SK-MEL-5 (cell line): ENCODE results near the gene ACER3. TPM values are rescaled to one million over a fixed set of nuclear protein-coding genes. Genes with fewer than 3 reads are reported as not detected.
"Not testable (repeated sequence)": the region's sequence is repeated elsewhere in the genome, so short reads cannot be mapped to it uniquely, and the experiment has no call there.

ENCODE experiments used
- DNase-seq: peaks from one replicate; pipeline ENCODE4 v3.0.0-alpha.2; 2016; ENCODE audit warnings: low read depth, low spot score
- in situ Hi-C: cut with HindIII; loops from 2 replicates; pipeline ENCODE4 v1.10.0; 2016; ENCODE audit warnings: low sequenced_read_pairs, high pct_unique_total_duplicates, low pct_unique_long_range_greater_than_20kb
- total RNA-seq: library from RNA; depleted of rRNA; stranded (reverse); fragments of >200 nt; shearing (Covaris generic); gene quantifications from 2 replicates; pipeline ENCODE4 v1.2.3, GENCODE V29; 2014

ACER3 gene
- total RNA-seq, 1 experiment from 2014 or later, result 11.0 TPM

GRCh38 chr11:76955459-76956114 lies 94.9 kb downstream of the ACER3 start:
- no peak for DNase-seq
- in situ Hi-C loops, result no loop called here

- in situ Hi-C loops, result no loop called here
- DNase-seq, result no peak
These were observed 102.1 kb downstream of the ACER3 start for GRCh38 chr11:76962583-76963416.

GRCh38 chr11:76963417-76964168 lies 102.9 kb downstream of the ACER3 start:
- in situ Hi-C loops, DNase-seq: not testable (repeated sequence)

DNA sequence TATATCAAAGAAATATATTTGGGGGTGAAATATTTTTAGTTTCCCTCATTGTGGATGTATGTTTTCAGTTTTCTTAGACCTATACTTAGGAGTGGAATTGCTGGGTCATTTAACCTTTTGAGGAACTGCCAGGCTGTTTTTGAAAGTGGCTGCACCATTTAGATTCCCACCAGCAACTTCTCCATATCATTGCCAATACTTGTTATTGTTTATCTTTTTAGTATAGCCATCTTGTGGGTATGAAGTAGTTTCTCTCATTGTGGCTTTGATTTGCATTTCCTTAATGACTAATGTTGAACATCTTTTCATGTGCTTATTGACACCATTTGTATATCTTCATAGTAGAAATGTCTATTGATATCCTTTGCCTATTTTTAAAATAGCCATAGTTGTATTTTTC lies 111.3 kb downstream of the ACER3 start:
- no peak for DNase-seq
- in situ Hi-C loops, result no loop called here

DNA sequence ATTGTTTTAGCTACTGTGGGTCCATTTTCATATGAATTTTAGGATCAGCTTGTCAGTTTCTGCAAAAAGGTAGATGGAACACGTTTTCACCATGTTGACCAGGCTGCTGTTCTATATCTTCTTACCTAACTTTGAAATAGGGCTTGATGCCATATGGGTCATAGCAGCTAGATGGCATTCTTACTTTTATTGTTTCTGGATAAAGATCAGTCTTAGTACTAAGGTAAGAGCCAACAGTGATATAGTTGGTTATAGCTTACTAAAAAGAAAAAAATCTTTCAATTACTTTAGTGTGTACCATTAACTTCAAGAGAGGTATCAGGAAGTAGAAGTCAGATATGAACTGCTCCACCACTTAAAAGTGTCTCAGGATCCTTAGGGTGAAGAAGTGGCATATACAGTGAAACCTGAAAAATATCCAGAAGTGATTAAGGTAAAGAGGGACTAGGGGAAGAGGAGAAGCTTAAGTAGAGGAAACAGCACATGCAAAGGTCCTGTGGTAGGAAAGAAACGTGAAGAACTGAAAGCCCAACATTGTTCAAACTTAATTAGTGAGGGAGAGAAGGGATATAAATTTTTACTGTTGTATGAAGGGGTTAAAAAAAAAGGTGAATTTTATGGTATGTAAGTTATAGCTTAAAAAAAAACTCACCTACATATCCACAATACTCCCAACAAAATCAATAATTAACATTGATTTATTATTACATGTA lies 113.6 kb downstream of the ACER3 start:
- no peak for DNase-seq
- in situ Hi-C loops, result no loop called here

DNA sequence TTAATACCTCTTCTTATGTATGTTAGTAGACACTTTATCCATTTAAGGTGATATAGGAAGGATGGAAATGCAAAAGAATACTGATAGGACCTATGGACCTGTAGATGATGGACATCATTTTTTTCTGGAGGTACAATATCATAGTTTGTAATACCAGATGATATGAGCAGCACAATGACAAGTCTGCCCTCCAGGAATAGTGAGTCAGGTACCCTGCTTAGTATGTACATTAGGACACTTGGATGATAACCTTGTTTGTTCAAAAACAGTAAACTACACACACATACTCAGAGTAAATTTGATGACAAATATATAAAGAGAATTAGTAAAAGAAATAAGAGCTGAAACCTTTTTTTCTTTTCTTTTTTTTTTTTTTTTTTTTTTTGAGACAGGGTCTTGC lies 114.8 kb downstream of the ACER3 start:
- in situ Hi-C loops, result no loop called here

DNA sequence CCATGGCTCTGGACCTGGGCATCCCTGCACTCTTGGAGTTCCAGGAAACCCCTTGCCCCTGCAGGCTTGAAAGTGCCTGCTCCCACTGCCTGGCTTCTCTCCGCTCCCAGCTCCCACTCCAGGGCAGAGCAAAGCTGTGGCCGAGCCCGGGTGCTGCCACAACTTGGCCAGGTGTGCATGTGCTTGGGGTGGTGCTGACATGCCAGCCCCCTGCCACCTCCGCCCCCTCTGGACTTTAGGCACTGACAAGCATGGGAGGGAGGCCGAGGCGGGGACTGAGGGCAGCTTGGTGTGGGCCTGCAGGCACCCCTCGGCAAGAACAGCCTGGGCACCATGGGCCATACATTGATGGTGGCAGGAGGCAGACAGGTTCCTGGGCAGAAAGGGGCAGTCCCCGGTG lies 117.1 kb downstream of the ACER3 start:
- in situ Hi-C loops, result no loop called here

More for the DNA sequence above, 114.8 kb downstream of the ACER3 start:
- DNase-seq, result no peak

GRCh38 chr11:76978239-76978638 lies 117.5 kb downstream of the ACER3 start:
- in situ Hi-C loops, result no loop called here
- no peak for DNase-seq

More for the DNA sequence above, 117.1 kb downstream of the ACER3 start:
- DNase-seq, result no peak

GRCh38 chr11:76978818-76979217 lies 118.1 kb downstream of the ACER3 start:
- in situ Hi-C loops, result no loop called here

DNA sequence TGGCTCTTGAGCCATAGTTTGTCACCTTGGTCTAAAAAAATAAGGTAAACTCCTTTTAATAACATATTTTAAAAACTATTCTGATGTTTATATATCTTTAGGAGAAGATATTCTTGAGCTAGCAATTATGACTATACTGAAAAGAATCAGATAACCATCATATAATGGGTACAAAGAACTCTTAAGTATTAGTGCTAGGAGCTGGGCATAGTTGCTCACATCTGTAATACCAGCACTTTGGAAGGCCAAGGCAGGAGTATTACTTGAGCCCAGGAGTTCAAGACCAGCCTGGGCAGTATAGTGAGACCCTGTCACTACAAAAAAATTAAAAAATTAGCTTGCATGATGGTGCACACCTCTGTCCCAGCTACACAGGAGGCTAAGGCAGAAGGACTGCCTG lies 119.5 kb downstream of the ACER3 start:
- in situ Hi-C loops, result no loop called here
- DNase-seq, result no peak

More at GRCh38 chr11:76978818-76979217, 118.1 kb downstream of the ACER3 start:
- no peak for DNase-seq

DNA sequence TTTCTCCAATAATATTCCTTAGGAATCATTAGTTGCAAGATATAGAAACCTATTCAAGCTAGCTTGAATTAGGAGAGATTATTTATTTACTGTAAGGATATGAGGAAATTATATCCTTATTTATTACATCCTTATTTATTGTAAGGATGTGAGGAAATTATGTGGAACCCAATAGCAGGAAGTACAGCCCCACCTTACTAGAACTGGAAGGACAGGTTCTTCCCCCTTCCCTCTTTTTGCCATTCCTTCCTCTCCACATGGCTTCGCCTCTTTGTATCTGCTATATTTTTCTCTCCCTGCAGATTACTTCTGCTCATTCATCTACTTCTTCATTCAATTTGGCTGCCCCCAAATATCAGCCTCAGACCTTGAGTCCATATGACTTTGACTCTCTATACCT lies 124.0 kb downstream of the ACER3 start:
- in situ Hi-C loops, result no loop called here
- DNase-seq, result no peak

DNA sequence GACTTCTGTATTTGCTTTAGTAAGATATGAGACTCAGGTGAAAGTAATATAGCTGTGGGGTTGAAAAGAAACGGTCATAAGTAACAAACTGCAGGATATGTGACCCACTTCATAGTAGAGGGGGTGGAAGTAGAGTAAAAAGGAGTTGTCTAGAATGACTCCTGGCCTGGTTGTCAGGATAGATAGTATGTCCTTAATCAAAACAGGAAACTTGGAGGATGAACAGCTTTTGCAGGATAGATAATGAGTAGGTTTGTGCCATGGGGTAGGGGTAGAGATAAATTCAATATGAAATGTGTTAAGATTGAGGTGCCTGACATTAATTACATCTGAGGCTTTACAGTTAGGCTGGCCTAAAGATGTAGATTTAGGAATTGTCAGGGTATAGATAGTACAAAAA lies 126.5 kb downstream of the ACER3 start:
- in situ Hi-C loops, result no loop called here
- DNase-seq, result no peak

DNA sequence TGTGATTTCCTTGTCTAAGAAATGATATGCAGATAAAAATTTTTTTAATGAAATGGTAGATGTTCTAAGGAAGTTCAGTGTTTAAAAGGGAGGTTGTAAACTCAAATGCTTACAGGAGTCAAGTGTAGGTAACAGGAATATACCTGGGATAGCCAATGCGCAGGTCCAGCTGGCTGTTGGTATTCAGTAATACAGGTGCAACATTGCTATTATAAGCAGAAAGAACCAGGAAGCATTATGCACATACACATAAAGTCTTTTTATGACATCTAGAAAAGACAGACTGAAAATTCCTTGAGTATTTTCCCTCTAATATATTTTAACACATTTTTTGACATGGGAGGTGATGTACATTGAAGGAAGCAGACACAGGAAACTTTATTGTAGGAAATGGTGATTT lies 129.9 kb downstream of the ACER3 start:
- in situ Hi-C loops, result no loop called here
- DNase-seq, result no peak

- no peak for DNase-seq
- in situ Hi-C loops, result no loop called here
These were observed 134.4 kb downstream of the ACER3 start for GRCh38 chr11:76995081-76995576.

GRCh38 chr11:76997512-76997911 lies 136.8 kb downstream of the ACER3 start:
- in situ Hi-C loops, result no loop called here
- DNase-seq, result no peak

DNA sequence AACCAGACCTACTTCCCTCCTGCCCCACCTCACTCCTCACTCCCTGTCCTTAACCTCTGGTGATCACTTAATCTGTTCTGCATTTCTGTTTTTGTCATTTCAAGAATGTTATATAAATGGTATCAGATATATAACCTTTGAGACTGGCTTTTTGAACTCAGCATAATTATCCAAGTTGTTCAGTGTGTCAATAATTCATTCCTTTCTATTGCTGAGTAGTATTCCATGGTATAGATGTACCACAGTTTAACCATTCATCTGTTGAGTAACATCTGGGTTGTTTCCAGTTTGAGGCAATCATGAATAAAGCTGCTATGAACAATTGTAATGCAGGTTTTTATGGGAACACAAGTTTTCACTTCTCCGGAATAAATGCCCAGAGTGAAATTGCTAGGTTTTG lies 138.9 kb downstream of the ACER3 start:
- in situ Hi-C loops, result no loop called here
- no peak for DNase-seq

DNA sequence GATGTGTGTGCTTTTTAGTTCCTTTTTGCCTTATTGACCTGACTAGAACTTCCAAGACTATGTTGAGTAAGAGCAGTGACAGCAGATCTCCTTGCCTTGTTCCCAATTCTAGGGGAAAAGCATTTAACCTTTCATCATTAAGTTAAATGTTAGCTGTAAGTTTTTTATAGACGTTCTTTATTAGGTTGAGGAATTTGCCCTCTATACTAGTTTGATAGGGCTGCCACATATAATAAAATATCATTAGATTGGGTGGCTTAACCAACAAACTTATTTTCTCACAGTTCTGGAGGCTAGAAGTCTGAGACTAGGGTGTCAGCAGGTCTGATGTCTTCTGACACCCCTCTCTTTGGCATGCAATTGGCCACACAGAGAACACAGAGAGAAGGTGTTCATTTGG lies 140.9 kb downstream of the ACER3 start:
- in situ Hi-C loops, result no loop called here
- no peak for DNase-seq

GRCh38 chr11:77002776-77003175 lies 142.1 kb downstream of the ACER3 start:
- no peak for DNase-seq
- in situ Hi-C loops, result no loop called here
